ENCODE data around the gene EREG.

DNA sequence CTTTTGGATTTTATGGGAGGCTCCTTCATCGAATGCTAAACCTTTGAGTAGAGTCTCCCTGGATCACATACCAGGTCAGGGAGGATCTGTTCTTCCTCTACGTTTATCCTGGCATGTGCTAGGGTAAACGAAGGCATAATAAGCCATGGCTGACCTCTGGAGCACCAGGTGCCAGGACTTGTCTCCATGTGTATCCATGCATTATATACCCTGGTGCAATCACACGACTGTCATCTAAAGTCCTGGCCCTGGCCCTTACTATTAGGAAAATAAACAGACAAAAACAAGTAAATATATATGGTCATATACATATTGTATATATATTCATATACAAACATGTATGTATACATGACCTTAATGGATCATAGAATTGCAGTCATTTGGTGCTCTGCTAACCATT is 21.2 kb downstream of the EREG start:
- no peak for TF ChIP-seq EZH2 (IDR thresholded peaks at IDR 0.05; ENCODE audit: low read depth)
- TF ChIP-seq, protein P1, sequence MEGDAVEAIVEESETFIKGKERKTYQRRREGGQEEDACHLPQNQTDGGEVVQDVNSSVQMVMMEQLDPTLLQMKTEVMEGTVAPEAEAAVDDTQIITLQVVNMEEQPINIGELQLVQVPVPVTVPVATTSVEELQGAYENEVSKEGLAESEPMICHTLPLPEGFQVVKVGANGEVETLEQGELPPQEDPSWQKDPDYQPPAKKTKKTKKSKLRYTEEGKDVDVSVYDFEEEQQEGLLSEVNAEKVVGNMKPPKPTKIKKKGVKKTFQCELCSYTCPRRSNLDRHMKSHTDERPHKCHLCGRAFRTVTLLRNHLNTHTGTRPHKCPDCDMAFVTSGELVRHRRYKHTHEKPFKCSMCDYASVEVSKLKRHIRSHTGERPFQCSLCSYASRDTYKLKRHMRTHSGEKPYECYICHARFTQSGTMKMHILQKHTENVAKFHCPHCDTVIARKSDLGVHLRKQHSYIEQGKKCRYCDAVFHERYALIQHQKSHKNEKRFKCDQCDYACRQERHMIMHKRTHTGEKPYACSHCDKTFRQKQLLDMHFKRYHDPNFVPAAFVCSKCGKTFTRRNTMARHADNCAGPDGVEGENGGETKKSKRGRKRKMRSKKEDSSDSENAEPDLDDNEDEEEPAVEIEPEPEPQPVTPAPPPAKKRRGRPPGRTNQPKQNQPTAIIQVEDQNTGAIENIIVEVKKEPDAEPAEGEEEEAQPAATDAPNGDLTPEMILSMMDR (conservative IDR thresholded peaks at IDR 0.05): no peak

All from PC-9 (cell line).